HG03439 (cell line): ENCODE results near the gene ITCH.

Experiments used
- ATAC-seq: cut with Tn5 transposase; IDR thresholded peaks from one replicate; pipeline ENCODE4 v1.9.1; 2021; ENCODE audit warnings: mild to moderate bottlenecking, moderate library complexity; ENCODE audit not compliant: unreplicated experiment

The ITCH gene

DNA sequence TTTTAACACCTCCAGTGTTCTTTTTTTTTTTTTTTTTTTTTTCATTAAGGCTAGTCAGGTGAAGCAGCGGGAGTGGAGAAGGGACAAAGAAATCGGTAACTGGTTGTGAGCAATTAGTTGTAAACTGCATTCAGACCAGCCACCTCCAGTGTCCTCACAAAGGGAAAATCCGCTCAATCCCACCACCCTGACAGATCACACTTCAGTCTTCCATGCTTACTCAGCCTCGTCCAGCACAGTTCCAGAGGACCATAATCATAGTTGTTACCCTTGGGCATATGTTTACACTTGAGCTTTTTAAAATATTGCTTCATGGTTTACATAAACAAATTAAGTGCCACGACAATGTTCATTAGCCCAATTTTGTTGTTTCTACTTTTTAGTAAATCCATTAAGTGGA, 163.4 kb downstream of the ITCH start:
- no peak for ATAC-seq

DNA sequence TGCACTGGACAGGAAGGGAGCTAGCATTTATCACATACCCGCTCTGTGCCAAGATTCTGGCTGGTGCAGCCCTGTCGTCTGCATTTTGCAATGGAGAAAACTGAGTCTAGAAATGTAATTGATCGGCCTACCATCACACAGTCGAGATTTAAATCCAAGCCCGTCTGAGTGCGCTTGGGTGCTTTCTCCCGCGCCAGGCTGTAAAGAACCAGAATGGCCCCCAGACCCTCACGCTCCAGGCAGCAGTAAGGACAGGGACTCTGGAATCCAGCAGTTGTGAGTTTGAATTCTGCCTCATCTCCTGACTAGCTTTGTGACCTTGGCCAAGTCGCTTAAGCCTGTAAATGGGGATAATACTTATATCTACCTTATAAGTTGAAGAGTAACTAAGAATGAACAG, 163.9 kb downstream of the ITCH start:
- no peak for ATAC-seq

- no peak for ATAC-seq
Measured at GRCh38 chr20:34528921-34529297, 165.8 kb downstream of the ITCH start.

GRCh38 chr20:34529742-34530141, 166.7 kb downstream of the ITCH start:
- no peak for ATAC-seq

DNA sequence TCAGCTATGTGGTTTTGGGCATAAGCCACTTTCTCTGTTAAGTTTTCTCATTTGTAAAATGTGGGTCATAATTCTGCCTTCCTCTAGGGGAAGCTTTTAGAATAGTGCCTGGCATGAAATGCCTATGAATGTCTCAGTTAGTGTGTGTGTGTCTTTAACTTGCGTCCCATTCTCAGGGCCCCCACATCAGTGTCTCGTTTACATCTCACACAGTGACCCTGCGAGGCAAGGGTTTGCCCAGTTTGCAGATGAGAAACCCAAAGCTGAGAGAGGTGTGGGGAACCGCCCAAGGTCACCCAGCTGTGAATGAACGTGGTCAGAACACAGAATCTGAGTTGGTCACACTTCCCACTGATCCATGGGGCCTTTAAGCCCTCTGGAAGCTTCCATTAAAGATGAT, 167.3 kb downstream of the ITCH start:
- ATAC-seq, result no peak

- ATAC-seq, result no peak
Measured at GRCh38 chr20:34531608-34532265, 168.7 kb downstream of the ITCH start.

GRCh38 chr20:34532320-34532719, 169.2 kb downstream of the ITCH start:
- no peak for ATAC-seq

DNA sequence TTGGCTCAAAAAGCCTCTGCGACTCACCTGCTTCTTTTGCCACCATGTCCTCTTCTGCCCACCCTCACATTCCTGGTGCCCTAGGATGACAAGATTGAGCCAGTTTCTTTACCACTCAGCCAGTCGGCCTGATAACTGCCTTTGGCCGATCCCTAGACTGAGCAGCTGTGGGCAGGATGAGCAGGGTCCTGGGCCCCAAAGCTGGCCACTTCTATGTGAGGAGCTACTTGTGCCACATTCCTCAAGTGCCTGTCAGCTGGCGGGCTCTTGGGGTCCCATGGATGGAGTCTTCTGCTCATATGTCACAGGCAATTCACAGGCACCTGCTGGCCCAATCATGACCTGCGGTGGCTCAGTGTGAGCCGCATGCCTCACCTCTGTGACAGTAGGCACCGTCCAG, 169.7 kb downstream of the ITCH start:
- ATAC-seq, result no peak

DNA sequence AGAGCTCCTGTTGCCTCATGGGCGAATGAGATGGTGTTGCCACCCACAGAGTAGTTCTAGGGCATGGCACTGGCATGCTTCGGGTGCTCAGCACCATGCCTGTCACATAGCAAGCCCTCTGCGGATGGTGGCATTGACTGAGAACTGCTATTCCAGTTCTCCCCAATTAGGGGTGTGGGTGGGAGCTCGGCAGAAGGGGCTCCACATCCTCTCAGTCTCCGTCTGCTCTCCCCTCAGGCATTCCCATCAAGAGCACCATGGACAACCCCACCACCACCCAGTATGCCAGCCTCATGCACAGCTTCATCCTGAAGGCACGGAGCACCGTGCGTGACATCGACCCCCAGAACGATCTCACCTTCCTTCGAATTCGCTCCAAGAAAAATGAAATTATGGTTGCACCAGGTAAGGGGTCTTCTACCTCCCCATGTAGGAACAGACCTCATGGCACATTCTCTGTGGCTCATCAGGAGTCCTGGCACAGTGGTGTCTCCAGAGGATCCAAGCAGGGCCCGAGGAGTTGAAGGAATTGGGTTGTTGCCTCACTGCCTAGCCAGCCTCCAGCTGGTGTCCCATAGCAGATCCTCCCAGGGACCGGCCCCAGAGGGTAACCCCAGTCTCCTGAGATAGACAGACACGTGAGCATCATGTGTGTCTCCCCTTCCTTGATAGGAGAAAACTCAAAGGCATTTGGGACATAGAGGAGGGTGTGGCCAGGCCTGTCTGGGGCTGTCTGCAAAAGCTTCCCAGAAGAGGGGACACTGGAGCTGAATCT, 171.5 kb downstream of the ITCH start:
- ATAC-seq, result no peak

DNA sequence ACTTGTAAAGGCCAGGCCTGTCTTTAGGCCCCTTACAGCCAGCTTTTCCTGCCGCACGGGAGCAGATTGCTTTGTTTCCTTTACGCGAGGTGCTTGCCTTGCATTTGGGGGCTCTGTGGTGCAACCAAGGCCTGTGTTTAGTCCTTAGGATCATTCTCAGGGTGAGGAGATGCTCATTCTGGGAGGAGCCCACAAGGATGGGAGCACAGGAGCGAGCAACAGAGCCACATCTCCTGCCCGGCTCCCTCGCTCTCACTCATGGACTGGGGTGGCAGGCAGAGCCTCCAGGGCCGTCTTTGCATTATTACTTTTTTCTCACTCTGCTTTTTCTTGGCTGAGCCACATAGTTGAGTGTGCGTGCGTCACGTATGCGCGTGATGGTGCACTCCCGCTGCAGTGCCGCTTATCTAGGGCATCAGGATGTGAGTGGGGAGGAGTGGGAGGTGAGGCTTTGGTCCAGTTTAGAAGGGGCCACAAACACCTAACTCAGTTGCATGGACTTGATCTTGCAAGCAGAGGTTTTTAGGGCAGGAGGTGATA, 172.3 kb downstream of the ITCH start:
- ATAC-seq, result no peak

DNA sequence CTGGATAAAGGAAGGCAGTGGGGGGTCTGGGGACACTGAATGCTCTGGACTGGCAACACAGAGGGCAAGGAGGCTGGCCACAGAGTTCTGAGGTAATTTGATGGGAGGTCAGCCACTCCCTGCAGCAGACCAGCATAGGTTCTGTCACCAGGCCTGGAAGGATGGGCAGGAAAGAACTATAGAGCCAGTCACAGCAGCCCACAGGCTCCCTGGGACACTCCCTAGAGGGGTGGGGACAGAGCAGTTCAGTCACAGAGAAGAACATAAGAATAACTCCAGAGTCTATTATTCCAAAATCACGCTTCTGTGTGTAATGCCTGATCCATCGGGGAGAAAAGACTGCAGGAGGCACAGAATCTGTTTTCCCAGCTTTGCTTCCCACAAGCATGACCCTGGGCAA, 172.8 kb downstream of the ITCH start:
- no peak for ATAC-seq

DNA sequence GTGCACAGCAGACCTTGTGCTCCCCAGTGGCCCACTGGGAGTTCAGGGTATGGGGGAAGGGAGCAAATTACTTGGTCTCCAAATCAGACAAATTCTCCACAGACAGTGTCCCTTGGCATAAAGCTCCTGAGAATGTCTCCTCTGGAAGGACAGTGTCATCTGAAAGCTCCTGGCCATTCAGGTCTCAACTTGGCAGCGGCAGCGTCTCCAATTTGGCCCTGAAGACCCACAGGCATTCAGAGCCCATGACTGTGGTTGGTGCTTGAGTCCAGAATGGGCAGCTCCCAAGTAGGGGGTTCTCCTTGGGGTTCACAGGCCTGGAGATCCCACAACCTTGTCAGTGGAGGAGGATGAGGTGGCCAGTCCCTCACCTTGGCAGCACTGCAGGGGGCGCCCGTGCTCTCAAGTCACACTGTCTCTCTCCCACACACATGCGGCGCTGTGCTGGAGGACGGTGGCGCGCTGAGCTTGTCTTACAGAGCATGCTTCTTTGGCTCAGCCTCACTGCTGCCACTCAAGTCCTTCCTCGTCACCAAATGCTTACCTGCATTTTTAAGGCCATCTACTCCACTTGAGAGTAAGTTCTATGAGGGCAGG, 173.8 kb downstream of the ITCH start:
- ATAC-seq, result no peak

DNA sequence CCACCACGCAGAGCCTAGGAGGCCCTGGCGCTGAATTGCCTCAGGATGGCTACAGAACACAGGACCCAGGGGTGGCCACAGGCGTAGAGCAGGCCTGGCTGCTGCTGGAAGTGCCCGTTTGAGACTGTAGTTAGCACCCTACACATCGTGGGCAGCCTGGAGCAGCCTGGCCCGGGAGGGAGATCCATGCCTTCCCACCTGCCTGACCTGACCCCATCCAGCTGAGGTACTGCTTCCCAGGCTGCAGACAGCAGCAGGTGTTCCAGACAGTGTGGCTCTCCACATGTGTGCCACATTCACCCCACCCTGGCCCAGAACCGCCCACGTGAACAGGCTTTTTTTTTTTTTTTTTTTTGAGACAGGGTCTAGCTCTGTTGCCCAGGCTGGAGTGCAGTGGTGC, 174.6 kb downstream of the ITCH start:
- ATAC-seq, result no peak

- ATAC-seq, result no peak
Measured at GRCh38 chr20:34538671-34539123, 175.6 kb downstream of the ITCH start.

- ATAC-seq, result no peak
Measured at GRCh38 chr20:34539756-34540155, 176.7 kb downstream of the ITCH start.

DNA sequence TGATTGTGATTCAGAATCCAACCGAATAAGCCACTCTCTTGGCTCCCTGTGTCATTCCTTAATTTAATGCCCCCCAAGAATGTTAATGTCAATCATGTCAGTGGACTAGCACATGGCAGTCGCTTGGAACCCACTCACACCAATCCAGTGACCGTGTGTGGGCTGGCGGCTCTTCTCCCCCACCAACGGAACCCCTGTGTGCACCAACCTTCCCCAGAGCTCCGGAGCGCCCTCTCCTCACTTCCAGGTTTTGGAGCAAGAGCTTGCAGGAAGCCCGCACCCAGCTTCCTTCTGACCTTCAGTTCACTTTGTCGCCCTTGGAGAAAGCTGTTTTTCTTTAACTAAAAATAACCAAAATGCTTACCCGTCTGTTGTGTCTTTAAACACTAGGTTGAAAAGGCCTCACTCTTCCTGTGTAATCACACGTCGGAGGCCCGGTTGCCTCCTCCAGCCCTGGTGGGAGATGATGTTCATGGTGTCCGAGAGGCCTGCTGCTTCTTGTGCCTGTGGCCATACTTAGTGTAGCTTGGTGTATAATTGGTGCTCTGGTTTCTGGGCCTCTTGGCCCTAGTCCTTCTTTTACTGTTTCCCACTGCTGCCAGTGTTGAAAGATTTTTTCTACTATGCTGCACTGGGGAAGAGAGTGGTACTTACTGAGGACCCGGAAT, 177.7 kb downstream of the ITCH start:
- ATAC-seq, result no peak

- ATAC-seq, result no peak
Measured at GRCh38 chr20:34541264-34541901, 178.3 kb downstream of the ITCH start.

DNA sequence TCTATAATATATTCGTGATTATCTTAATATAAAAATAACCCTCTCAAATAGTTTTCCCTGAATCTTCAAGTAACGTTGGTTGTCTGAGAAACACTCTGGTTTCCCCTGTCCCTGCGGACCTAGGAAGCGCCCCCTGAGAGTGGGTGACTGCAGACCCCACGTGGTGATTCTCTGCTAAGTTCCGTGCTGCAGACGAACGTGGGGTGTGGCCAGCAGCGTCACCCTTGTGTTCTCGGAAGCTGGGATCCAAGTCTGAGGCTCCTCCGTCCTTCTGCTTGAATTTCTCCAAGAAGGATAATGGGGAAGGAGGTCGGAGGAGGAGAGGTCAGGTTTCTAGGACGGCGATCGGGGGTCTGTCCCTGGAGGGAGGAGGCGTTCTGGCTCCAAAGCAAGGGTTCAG, 178.8 kb downstream of the ITCH start:
- no peak for ATAC-seq

- no peak for ATAC-seq
Measured at GRCh38 chr20:34542439-34542838, 179.4 kb downstream of the ITCH start.

DNA sequence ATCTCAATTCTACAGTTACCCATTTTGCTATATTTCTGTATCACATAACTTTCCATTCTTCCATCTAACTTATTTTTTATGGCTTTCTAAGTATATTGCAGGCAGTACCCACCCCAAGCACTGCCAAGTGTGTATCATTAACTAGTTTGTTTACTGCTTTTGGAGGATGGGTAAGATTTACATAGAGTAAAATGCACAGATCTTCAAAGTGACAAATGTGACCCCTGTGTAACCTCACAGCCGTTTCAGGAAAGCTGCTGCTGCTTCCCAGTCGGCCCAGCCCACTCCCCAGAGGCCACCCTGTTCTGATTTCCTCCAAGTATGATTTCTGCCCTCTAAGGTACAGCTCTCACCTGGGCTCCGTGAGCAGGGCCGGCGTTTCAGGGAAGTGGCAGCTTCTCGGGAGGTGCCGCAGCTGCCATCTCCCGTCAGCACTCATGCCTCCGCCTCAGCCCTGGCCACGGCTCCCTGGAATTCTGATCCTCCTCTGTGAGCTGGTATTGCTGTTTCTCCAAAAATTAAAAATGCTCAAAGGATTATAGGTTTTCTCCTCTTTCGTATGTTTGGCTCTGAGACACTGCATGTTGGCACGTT, 180.5 kb downstream of the ITCH start:
- ATAC-seq, result no peak
